Kidney epithelial cell (primary cell): ENCODE data around the gene POLR2M. TPM values are rescaled to one million over a fixed set of nuclear protein-coding genes. Genes with fewer than 3 reads are reported as not detected.

Experiments used
- DNase-seq: peaks from one replicate; pipeline ENCODE4 v3.0.0-alpha.2; 2010; ENCODE audit warnings: low read depth
- H3K27me3 ChIP-seq: 2 replicates; pipeline ENCODE4 v1.6.0; 2011; ENCODE audit warnings: low read length; ENCODE audit not compliant: control insufficient read depth, insufficient read depth
- H3K36me3 ChIP-seq: 2 replicates; pipeline ENCODE4 v1.5.1; 2011; ENCODE audit warnings: low read length; ENCODE audit not compliant: control insufficient read depth, insufficient read depth
- H3K4me3 ChIP-seq: 2 replicates; pipeline ENCODE4 v1.5.1; 2011; ENCODE audit warnings: low read depth, mild to moderate bottlenecking, control low read depth, low read length
- total RNA-seq: library from RNA; depleted of rRNA; stranded (reverse); fragments of >200 nt; gene quantifications from 2 replicates; pipeline ENCODE4 v1.2.3, GENCODE V29; 2015
- TF ChIP-seq, protein P1 (sequence below): IDR thresholded peaks from 2 replicates; pipeline ENCODE4 v1.5.1; 2011; ENCODE audit warnings: mild to moderate bottlenecking, moderate library complexity, low read length, control low read depth, inconsistent platforms; ENCODE audit not compliant: insufficient read depth, poor library complexity, severe bottlenecking

Gene POLR2M
- total RNA-seq, 1 donor from 2014 or later, result 49.1 TPM

DNA sequence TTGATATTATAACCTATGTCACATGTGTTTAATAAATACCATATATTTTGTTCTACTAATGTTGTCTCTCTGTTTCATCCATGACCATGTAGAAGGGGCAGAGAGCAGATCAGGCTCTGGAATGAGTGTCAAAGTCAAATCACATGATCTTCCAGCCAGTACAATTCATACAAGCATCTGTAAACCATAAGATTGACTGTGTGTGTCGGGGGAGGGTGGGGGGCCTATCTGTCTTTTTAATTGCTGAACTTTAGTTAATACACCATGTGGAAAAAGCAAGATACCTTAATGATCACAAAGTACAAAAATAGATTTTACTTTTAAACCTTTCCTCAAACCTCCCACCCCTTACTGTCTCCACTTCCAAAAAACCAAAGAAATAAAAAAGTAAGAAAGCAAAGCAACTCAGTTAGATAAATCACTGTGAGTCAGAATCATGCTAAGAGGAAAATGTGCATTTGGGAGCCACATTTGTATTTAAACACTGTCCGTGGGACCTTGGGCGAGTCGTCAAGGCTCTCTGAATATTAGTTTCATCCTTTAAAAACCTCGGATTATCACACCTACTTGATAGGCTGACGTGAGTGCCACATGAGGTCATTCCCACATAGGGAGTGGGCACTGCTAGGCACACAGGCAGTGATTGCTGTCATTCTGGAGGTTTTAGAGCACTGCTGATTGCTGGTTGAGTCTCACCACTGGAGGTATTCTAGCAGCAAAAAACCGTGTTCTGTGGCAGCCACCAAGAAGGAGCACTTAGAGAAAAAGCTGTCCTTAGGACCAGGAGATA is 21.0 kb upstream of the POLR2M start:
- H3K4me3 ChIP-seq, result no peak overlapping the region
- H3K36me3 ChIP-seq, result no peaks in the 10 kb centered on the region
- TF ChIP-seq, protein P1, sequence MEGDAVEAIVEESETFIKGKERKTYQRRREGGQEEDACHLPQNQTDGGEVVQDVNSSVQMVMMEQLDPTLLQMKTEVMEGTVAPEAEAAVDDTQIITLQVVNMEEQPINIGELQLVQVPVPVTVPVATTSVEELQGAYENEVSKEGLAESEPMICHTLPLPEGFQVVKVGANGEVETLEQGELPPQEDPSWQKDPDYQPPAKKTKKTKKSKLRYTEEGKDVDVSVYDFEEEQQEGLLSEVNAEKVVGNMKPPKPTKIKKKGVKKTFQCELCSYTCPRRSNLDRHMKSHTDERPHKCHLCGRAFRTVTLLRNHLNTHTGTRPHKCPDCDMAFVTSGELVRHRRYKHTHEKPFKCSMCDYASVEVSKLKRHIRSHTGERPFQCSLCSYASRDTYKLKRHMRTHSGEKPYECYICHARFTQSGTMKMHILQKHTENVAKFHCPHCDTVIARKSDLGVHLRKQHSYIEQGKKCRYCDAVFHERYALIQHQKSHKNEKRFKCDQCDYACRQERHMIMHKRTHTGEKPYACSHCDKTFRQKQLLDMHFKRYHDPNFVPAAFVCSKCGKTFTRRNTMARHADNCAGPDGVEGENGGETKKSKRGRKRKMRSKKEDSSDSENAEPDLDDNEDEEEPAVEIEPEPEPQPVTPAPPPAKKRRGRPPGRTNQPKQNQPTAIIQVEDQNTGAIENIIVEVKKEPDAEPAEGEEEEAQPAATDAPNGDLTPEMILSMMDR, result no peak
- DNase-seq, result no peak
- no peaks in the 10 kb centered on the region for H3K27me3 ChIP-seq

DNA sequence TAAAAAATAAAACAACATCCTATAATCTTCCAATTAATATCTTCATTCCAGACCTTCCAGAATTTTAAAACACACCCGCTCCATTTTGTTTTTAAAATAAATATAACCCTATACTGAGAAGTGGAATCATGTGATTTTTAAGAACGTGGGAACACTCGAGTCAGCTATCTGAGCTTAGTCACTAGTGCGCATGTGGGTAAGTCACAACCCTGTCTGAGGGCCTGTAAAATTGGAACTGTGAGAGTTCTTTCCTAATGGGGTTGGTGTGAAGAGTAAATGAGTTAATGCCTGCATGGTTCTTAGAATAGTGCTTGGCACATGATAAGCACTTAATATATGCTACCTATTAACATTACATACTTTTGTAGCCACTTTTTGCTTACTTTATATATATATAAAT is 19.9 kb upstream of the POLR2M start:
- H3K4me3 ChIP-seq, result no peak overlapping the region
- DNase-seq, result no peak
- H3K36me3 ChIP-seq, result no peaks in the 10 kb centered on the region
- TF ChIP-seq, protein P1, result no peak
- no peaks in the 10 kb centered on the region for H3K27me3 ChIP-seq

DNA sequence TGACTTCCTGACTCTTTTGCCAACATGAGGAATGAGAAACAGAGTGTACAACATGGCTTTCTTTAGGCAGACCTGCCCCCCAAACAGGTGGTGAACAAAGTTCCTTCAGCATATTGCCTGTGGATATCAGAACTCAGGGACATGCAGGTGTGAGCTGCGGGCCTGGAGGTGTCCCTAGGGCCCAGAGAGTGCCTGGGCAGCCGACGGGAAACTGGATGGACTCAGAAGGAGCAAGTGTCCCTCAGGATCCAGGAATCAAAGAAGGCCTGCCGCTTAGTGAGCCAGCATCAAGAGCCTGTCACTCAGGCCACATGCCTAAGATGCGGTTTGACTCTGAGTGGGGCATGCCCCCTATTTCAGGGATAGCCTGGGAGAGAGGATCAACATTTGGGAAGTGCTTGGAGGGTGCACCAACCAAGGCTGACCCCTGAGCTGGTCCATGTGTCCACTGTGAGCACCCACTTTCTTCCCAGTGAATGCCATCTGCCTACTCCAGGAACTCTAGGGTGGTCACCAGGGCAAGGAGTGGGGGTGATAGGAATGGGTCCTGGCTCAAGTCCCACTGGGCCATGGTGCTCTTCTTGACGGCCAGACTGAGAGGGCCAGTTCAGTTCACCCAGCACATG is 16.1 kb upstream of the POLR2M start:
- Histone ChIP-seq H3K27me3 (no peaks in the 10 kb centered on the region), H3K36me3 (no peaks in the 10 kb centered on the region), H3K4me3 (no peak overlapping the region)
- no peak for DNase-seq
- TF ChIP-seq, protein P1, result no peak

DNA sequence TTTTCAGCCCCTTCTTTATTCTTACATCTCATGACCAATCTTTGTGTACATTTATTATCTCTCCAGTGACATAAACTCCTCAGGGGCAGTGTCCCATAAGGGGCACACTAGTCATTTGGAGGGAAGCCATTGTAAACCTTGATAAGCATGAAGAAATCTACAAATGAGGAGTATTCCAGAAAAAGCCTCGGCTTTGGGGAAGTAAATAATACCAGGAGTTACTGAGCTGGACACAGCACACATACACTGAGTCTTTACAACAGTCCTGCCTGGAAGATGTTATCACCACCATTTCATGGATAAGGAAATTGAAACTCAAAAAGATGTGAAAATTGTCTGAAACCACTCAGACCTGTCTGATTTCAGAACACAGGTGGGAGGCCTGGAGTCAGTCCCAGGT is 15.4 kb upstream of the POLR2M start:
- Histone ChIP-seq H3K27me3 (no peaks in the 10 kb centered on the region), H3K4me3 (no peak overlapping the region), H3K36me3 (no peaks in the 10 kb centered on the region)
- TF ChIP-seq, protein P1, result no peak
- DNase-seq, result no peak

DNA sequence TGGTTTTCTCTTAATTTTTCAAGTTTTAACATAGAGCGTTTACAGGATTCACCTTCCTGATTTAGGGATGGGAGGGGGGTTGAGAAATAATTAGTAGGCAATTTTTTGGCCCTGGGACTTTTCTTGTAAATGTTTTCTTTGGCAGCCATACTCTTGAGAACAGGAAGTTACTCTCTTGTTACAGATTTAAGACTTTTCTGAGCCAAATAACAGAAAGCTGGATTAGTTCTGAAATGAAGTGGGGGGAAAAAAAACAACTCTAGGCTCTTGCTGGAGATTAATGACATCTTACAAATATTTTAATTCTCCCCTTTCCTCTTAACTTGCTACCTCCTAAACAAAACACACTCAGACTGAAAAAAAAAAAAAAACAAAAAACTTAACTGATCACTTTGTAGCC is 13.8 kb upstream of the POLR2M start:
- TF ChIP-seq, protein P1, result no peak
- no peaks in the 10 kb centered on the region for H3K36me3 ChIP-seq
- no peak overlapping the region for H3K4me3 ChIP-seq
- no peaks in the 10 kb centered on the region for H3K27me3 ChIP-seq
- DNase-seq, result no peak

DNA sequence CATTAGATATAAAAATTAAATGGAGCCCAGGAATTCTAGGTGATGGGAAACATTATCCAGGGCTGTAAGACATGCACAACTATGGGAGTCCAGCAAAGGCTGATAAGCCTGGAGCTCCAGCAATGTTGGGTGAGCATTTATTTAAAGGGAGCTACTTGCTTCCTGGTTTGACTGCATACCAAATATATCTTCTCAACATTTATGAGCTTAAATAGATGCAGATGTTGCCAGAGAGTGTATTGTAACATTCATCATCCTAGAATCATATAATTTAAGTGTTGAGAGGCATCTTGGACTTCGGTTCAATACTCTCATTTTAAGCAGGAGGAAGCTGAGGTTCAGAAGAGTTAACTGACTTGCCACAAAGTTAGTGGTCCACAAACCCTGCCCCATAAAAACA is 12.2 kb upstream of the POLR2M start:
- TF ChIP-seq, protein P1, result no peak
- no peak for DNase-seq
- no peaks in the 10 kb centered on the region for H3K36me3 ChIP-seq

More for the DNA sequence above, 12.2 kb upstream of the POLR2M start:
- Histone ChIP-seq H3K27me3 (no peaks in the 10 kb centered on the region), H3K4me3 (no peak overlapping the region)
